T-helper 17 cell (primary cell): ENCODE data around the gene FBXL16. TPM values are rescaled to one million over a fixed set of nuclear protein-coding genes. Genes with fewer than 3 reads are reported as not detected.

ENCODE experiments used
- ATAC-seq: fragments of 150-1000 bp; cut with Tn5 transposase; 2 replicates; pipeline ENCODE4 v1.10.0; 2021; ENCODE audit warnings: mild to moderate bottlenecking, moderate library complexity
- DNase-seq, 3 donors: peaks; one replicate each; pipeline versions ENCODE4 v3.0.0 to v3.0.0-alpha.2; 2020 to 2021
- H3K9me3 ChIP-seq: one replicate; pipeline ENCODE4 v1.7.0; 2013; ENCODE audit warnings: low read length, mild to moderate bottlenecking; ENCODE audit not compliant: control insufficient read depth, poor library complexity, severe bottlenecking
- H3K27ac Mint-ChIP-seq: one replicate; pipeline ENCODE4 v1.8.0; 2022; ENCODE audit warnings: mild to moderate bottlenecking, moderate library complexity, mixed read lengths
- H3K27me3 Mint-ChIP-seq: one replicate; pipeline ENCODE4 v1.8.0; 2022; ENCODE audit warnings: mixed read lengths
- H3K36me3 Mint-ChIP-seq: one replicate; pipeline ENCODE4 v1.8.0; 2022; ENCODE audit warnings: low read depth, mixed read lengths
- H3K4me1 Mint-ChIP-seq: one replicate; pipeline ENCODE4 v1.8.0; 2022; ENCODE audit warnings: mild to moderate bottlenecking, mixed read lengths
- H3K4me3 Mint-ChIP-seq: one replicate; pipeline ENCODE4 v1.8.0; 2022; ENCODE audit warnings: mild to moderate bottlenecking, moderate library complexity, mixed read lengths
- total RNA-seq, 4 donors: library from RNA in 2 of 4; stranded (reverse) in 2 of 4; gene quantifications; one replicate each; pipeline ENCODE4 v1.2.3 and lab custom pipeline; 2022 to 2026

FBXL16 gene
- total RNA-seq, 2 donors from 2014 or later = 29.0 to 35.3 TPM

- Mint-ChIP-seq H3K36me3 (peaks cover 4% of the 10 kb centered on the region), H3K4me3 (no peak overlapping the region), H3K4me1 (peaks cover 3% of the 10 kb centered on the region), H3K27me3 (no peaks in the 10 kb centered on the region), H3K27ac (no peak overlapping the region)
- no peak for ATAC-seq
- no peak for DNase-seq
- H3K9me3 ChIP-seq = no peaks in the 10 kb centered on the region
These were observed 25.3 kb upstream of the FBXL16 start for GRCh38 chr16:730666-731509.

DNA sequence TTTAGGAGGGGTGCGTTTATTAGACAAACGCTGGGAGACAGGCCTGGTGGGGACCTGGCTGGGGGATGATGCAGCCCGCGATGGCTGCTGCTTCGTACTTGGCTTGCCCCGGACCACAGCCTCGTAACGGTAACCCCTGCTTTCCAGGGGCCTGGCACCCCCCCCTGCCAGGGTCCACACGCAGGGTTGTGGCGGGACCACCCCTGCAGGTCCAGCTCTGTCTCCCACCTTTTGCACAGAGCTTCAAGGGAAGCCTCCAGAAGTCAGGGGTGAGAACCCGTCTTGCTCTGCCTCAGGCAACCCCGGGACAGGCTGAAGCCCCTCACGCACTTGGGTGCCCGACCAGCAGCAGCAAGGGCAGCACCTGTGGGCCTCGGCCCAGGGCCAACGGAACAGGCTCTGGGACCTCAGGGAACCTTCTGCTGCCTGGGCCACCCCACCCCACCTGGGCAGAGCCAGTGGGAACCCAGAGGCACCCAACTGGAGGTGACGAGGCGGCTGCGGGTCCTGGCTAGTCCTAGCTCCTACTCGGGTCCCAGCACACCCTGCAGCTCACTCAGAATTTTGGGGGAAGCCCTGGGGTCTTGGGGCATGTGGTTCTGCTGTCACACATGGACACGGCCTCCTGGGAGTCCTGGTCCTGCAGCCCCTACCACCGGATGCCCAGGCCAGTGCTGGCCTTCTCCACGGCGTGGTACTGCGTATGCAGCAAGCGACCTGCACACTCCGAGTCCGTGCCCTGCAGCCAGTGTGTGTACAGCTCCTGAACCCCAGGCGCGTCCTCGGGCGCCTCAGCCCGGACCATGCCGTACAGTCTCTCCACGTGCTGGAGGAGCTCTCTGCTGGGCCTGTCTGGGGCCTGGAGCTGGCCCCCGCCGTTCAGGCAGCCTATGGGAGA lies 24.4 kb upstream of the FBXL16 start:
- peak overlapping the region; percentile 19 for H3K4me3 Mint-ChIP-seq
- DNase-seq (no peak), ATAC-seq (no peak)
- H3K36me3 Mint-ChIP-seq = no peaks in the 10 kb centered on the region
- no peaks in the 10 kb centered on the region for H3K9me3 ChIP-seq
- H3K27me3 Mint-ChIP-seq = no peaks in the 10 kb centered on the region
- no peak overlapping the region for H3K27ac Mint-ChIP-seq
- no peaks in the 10 kb centered on the region for H3K4me1 Mint-ChIP-seq

DNA sequence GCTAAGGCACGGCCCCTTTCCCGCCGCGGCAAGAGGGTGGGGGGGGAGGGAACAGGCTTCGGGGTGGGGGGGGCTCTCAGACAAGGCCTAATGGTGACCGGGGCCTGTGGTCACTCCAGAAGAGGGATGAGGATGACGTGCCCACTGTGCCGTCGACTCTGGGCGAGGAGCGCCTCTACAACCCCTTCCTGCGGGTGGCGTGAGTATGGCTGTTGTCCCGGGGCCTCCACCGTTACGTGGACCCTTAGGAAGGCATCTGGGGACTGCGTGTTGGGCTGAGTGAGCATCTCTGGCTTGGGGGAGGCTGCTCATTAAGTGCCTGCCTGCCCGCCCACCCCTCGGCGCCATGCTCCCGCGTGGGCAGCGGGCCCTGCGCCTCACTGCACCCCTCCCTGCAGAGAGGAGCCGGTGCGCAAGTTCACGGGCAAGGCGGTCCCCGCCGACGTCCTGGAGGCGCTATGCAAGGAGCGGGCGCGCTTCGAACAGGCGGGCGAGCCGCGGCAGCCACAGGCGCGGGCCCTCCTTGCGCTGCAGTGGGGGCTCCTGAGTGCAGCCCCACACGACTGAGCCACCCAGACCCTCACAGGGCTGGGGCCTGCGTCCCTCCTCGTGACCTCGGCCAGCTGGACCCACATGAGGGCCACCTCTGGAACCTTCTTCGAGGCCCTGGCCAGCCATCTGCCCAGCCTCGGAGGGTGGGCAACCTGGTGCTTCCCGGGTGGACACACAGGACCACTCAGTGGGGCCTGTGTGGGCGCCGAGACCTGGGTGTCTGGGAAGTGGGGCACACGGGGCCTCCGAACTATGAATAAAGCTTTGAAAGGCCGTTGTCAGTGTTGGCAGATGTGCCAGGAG lies 23.5 kb upstream of the FBXL16 start:
- no peaks in the 10 kb centered on the region for H3K36me3 Mint-ChIP-seq
- DNase-seq (no peak), ATAC-seq (no peak)
- H3K9me3 ChIP-seq = no peaks in the 10 kb centered on the region
- no peak overlapping the region for H3K27ac Mint-ChIP-seq
- no peaks in the 10 kb centered on the region for H3K27me3 Mint-ChIP-seq
- peak overlapping the region; percentile 56 for H3K4me3 Mint-ChIP-seq
- H3K4me1 Mint-ChIP-seq = no peaks in the 10 kb centered on the region

GRCh38 chr16:728131-728889 lies 22.7 kb upstream of the FBXL16 start:
- DNase-seq (peak; percentile 55 to 62 (median 59)), ATAC-seq (peak; percentile 83)
- no peaks in the 10 kb centered on the region for H3K27me3 Mint-ChIP-seq
- H3K4me1 Mint-ChIP-seq = no peaks in the 10 kb centered on the region
- H3K27ac Mint-ChIP-seq = no peak overlapping the region
- no peaks in the 10 kb centered on the region for H3K36me3 Mint-ChIP-seq
- no peaks in the 10 kb centered on the region for H3K9me3 ChIP-seq
- peak overlapping the region; percentile 57 for H3K4me3 Mint-ChIP-seq

GRCh38 chr16:727291-727977 lies 21.8 kb upstream of the FBXL16 start:
- Mint-ChIP-seq H3K27me3 (no peaks in the 10 kb centered on the region), H3K4me1 (no peaks in the 10 kb centered on the region), H3K36me3 (no peaks in the 10 kb centered on the region), H3K27ac (no peak overlapping the region), H3K4me3 (peak overlapping the region; percentile 57)
- DNase-seq = no peak
- peak; percentile 15 for ATAC-seq
- no peaks in the 10 kb centered on the region for H3K9me3 ChIP-seq

DNA sequence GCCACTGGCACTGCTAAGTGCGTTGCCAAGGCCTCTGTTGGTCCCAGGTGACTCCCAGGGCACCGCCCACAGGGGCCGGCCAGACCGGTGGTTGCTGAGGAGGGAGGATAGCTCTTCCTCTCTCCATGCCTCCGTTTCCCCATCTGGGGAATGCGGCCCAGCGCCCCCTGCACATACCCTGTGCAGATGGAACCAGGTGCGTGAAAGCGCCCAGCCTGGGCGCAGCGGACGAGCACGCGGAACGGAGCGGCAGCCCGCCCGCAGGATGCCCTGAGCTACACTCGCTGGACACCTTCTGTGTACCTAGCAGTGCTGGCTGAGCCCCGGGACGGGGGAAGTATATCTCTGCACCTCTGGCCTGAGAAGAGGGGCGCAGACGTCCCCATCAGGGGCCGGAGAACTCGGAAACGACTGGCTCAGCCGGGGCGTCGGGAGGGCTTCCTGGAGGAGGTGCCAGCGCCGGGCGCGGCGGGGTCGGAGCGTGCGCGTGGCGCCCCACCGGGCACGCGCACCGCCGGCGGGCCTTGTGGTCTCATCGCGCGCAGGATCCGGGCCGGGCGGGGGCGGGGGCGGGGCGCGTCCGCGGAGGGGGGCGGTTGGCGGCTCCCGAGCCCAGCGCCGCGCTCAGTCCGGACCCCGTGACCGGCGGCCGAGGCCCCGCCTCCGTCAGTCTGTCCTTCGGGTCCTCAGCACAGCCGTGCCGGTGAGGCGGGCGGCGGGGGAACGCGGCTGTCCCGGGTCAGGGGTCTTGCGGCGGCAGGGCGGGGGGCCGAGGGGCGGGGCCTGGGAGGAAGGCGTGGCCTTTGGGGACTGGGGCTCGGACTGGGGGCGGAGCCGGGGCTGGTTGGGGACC lies 21.1 kb upstream of the FBXL16 start, which contains the start of the genes CCDC78 and HAGHL:
TSS of gene CCDC78 (minus strand) at position 6 of the 853 bp plus-strand sequence. CDS start 76 bp downstream, outside the sequence.
TSS of gene HAGHL (plus strand) at position 669 of the 853 bp plus-strand sequence. CDS start 404 bp downstream, outside the sequence.
- no peaks in the 10 kb centered on the region for H3K27me3 Mint-ChIP-seq
- H3K27ac Mint-ChIP-seq = peak within 1 kb of the TSS; percentile 54
- H3K4me1 Mint-ChIP-seq = no peaks in the 10 kb centered on the region
- ATAC-seq (peak; percentile 23), DNase-seq (peak in 2 of 3 donors; percentile 50 to 56)
- peak within 1 kb of the TSS; percentile 83 for H3K4me3 Mint-ChIP-seq
- H3K9me3 ChIP-seq = no peaks in the 10 kb centered on the region
- H3K36me3 Mint-ChIP-seq = no peaks in the 10 kb centered on the region

GRCh38 chr16:726188-726437 lies 20.5 kb upstream of the FBXL16 start:
- Mint-ChIP-seq H3K36me3 (no peaks in the 10 kb centered on the region), H3K4me1 (no peaks in the 10 kb centered on the region), H3K4me3 (peak overlapping the region; percentile 41), H3K27ac (peak overlapping the region; percentile 54), H3K27me3 (no peaks in the 10 kb centered on the region)
- H3K9me3 ChIP-seq = no peaks in the 10 kb centered on the region
- ATAC-seq (no peak), DNase-seq (no peak)

DNA sequence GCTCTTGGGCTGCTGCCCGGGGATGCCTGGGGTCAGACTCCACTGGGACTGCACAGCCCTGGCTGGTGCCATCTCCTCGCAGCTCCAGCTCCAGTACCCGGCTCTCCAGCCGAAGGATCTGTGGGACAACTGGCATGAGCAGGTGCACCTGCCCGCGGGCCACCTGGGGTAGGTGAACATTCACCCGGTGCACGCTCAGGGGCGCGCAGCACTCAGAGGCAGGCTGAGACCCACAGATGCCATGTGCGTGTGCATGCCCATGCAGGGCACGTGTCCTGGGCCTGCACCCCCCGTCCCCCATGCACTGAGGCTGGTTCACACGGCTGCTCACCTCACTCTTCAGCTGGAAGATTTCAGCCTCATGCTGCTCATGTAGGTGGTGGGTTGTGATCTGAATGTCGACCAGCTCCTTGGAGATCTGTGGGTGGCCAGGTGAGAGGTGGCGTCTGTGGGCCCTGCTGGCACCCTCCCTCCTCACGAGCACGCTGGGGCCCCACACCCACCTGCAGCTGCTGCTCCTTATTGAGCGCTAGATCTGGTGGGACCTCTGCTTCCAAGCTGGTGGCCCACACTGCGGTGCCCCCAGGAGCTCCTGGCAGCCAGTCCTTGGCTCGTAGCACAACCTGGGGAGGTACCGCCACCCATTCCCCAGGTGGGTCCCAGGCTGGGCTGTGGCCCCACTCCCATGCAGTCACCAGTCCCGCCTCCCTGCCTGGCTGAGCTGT lies 20.0 kb upstream of the FBXL16 start:
- Mint-ChIP-seq H3K4me1 (no peaks in the 10 kb centered on the region), H3K36me3 (no peaks in the 10 kb centered on the region), H3K4me3 (peak overlapping the region; percentile 41), H3K27ac (no peak overlapping the region), H3K27me3 (no peaks in the 10 kb centered on the region)
- DNase-seq = no peak
- no peak for ATAC-seq
- H3K9me3 ChIP-seq = no peaks in the 10 kb centered on the region

DNA sequence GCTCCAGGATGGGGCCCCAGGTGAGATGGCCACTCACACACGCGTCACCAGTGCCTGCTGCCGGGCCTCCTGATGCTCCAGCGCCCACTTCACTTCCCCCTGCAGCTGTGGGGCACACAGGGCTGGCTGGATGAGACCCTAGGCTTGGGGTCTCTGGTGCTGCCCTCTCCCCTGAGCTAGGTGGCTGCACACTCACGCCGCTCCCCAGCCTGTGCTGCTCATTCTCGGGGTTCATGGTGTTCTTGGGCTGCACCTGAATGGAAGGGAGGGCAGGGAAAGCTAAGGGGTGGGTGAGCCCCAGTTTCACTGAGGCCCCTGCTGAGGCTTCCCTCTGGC lies 19.4 kb upstream of the FBXL16 start:
- no peak overlapping the region for H3K4me3 Mint-ChIP-seq
- H3K27ac Mint-ChIP-seq = no peak overlapping the region
- no peak for ATAC-seq
- H3K36me3 Mint-ChIP-seq = no peaks in the 10 kb centered on the region
- H3K4me1 Mint-ChIP-seq = peaks cover 2% of the 10 kb centered on the region
- H3K9me3 ChIP-seq = no peaks in the 10 kb centered on the region
- no peaks in the 10 kb centered on the region for H3K27me3 Mint-ChIP-seq
- DNase-seq = no peak

DNA sequence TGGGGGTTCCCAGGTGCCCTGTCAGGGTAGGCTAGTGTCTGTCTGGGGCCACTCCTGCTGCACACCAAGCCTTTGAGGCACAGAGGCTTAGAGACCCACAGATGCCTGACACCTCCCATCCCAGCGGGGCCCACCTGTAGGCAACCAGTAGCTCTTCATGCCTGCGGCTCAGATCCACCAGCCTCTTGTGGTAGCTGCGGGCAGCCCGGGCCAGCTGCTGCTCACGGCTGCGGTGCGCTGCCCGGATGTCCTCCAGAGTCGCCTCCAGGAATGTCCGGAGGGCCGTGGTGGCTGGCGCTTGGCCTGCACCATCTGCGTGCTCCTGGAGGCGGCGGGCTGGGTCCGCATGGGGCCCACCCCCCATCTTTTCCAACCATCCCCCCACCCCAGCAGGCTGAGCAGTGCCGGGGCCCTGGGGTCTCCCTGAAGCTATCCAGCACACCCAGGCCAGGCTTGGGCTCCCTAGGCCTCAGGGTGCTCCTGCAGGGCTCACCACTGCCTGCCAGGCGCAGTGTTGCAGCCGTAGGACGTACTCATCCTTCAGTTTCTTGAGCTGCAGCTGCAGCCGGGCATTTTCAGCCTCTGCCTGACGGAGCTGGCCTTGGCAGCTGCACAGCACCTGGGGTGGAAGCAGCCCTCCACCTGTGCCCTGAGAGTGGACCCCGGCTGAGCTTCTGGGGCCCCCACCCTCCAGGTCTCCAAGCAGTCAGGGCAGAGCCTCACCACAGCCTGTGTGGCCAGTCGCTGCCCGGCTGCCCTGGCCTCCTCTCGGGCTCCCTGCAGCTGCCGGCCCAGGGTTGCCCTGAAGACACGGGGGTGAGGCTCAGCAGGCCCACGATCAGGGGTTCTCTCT lies 18.8 kb upstream of the FBXL16 start:
- Mint-ChIP-seq H3K36me3 (no peaks in the 10 kb centered on the region), H3K27me3 (no peaks in the 10 kb centered on the region), H3K4me3 (no peak overlapping the region), H3K27ac (no peak overlapping the region), H3K4me1 (peaks cover 4% of the 10 kb centered on the region)
- ATAC-seq = no peak
- no peak for DNase-seq
- H3K9me3 ChIP-seq = no peaks in the 10 kb centered on the region
